Measurements from ENCODE around the gene FAM216B. TPM values are rescaled to one million over a fixed set of nuclear protein-coding genes. Genes with fewer than 3 reads are reported as not detected.
"Not testable (repeated sequence)": the region's sequence is repeated elsewhere in the genome, so short reads cannot be mapped to it uniquely, and the experiment has no call there.

The FAM216B gene
- total RNA-seq, 2 experiments from 2014 or later: not detected

DNA sequence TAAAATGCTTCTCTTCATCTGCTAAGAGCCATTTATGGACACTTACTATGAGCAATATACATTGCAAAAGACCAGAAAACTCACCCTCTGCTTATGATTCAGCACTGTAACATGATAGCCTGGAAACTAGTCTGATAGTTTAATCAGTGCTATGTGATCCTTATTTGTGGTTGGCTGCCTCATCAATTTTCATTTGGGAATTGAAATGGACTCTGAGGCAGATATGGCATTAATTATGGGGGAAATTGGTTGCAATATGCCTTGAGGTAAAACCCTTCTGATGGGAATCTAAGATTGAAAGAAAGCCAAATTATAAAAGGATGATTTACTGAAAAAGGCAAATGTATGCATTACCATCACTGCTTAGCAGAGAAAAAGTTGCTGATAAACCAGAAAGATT, 33.5 kb downstream of the FAM216B start:
- intact Hi-C loops (cut with micrococcal nuclease): no loop called here
- CTCF ChIA-PET: no interaction called here
- POLR2A ChIA-PET: no interaction called here

GRCh38 chr13:42815681-42816080, 34.3 kb downstream of the FAM216B start:
- POLR2A ChIA-PET: no interaction called here
- CTCF ChIA-PET: interaction anchor here (0.7 kb wide), 1 partner anchor 565 kb away, joined by 3 read pairs; no protein-coding TSS in a partner anchor
- no peak overlapping the region for H3K4me3 Mint-ChIP-seq
- intact Hi-C loops (cut with micrococcal nuclease): no loop called here
- H3K27me3 Mint-ChIP-seq: peaks cover 24% of the 10 kb centered on the region
- no peak overlapping the region for H3K27ac Mint-ChIP-seq
- no peaks in the 10 kb centered on the region for H3K4me1 Mint-ChIP-seq (ENCODE audit: low read depth)
- H3K9me3 Mint-ChIP-seq: peaks cover 3% of the 10 kb centered on the region
- no peaks in the 10 kb centered on the region for H3K36me3 Mint-ChIP-seq
- no peak for DNase-seq

More for the DNA sequence above, 33.5 kb downstream of the FAM216B start:
- no peak overlapping the region for H3K4me3 Mint-ChIP-seq
- no peaks in the 10 kb centered on the region for H3K36me3 Mint-ChIP-seq
- H3K9me3 Mint-ChIP-seq: peaks cover 3% of the 10 kb centered on the region
- H3K27ac Mint-ChIP-seq: no peak overlapping the region
- DNase-seq: no peak
- H3K4me1 Mint-ChIP-seq (ENCODE audit: low read depth): no peaks in the 10 kb centered on the region
- peaks cover 24% of the 10 kb centered on the region for H3K27me3 Mint-ChIP-seq

- Mint-ChIP-seq H3K27ac (no peak overlapping the region), H3K9me3 (peaks cover 3% of the 10 kb centered on the region), H3K36me3 (no peaks in the 10 kb centered on the region), H3K4me1 (ENCODE audit: low read depth) (no peaks in the 10 kb centered on the region), H3K4me3 (no peak overlapping the region), H3K27me3 (peaks cover 19% of the 10 kb centered on the region)
- POLR2A ChIA-PET: no interaction called here
- intact Hi-C loops (cut with micrococcal nuclease): no loop called here
- no peak for DNase-seq
- CTCF ChIA-PET: interaction anchor here (0.7 kb wide), 1 partner anchor 564 kb away, joined by 3 read pairs; no protein-coding TSS in a partner anchor
Observed at GRCh38 chr13:42816538-42816937, 35.2 kb downstream of the FAM216B start.

DNA sequence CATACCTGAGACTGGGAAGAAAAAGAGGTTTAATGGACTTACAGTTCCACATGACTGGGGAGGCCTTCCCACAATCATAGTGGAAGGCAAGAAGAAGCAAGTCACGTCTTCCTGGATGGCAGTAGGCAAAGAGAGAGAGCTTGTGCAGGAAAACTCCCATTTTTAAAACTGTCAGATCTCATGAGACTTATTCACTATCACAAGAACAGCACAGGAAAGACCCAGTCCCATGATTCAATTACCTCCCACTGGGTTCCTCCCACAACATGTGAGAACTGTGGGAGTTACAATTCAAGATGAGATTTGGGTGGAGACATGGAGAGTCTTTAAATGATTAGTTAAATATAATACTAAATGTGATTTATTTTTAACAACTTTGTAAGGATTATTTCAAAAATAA, 38.3 kb downstream of the FAM216B start:
- H3K4me3 Mint-ChIP-seq; DNase-seq; intact Hi-C loops (cut with micrococcal nuclease); POLR2A ChIA-PET; H3K4me1 Mint-ChIP-seq (ENCODE audit: low read depth); H3K9me3 Mint-ChIP-seq; CTCF ChIA-PET; H3K27ac Mint-ChIP-seq; H3K36me3 Mint-ChIP-seq: not testable (repeated sequence)
- H3K27me3 Mint-ChIP-seq: peaks cover 16% of the 10 kb centered on the region

DNA sequence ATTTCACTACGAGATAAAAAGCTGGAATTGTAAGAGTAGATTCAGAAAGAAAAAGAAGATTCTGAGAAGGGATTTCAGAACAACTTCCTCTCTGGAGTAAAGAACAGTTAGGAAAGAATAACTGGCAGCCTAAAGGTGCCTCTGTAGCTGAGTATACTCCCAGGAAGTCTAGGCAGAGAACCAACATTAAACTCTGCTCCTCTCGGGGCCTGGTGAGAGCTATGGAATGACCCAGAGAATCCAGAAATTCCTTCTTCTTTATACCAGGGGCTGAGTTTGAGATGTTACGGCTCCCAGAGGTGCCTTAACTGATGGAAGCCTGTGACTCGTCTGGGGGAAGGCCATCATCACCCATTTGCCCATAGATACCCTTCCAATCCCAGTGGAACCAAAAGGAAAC, 39.1 kb downstream of the FAM216B start:
- Mint-ChIP-seq H3K36me3 (no peaks in the 10 kb centered on the region), H3K27me3 (peaks cover 14% of the 10 kb centered on the region), H3K4me1 (ENCODE audit: low read depth) (no peaks in the 10 kb centered on the region), H3K9me3 (peaks cover 3% of the 10 kb centered on the region), H3K27ac (no peak overlapping the region), H3K4me3 (no peak overlapping the region)
- ChIA-PET CTCF (no interaction called here), POLR2A (no interaction called here)
- DNase-seq: no peak
- intact Hi-C loops (cut with micrococcal nuclease): no loop called here

DNA sequence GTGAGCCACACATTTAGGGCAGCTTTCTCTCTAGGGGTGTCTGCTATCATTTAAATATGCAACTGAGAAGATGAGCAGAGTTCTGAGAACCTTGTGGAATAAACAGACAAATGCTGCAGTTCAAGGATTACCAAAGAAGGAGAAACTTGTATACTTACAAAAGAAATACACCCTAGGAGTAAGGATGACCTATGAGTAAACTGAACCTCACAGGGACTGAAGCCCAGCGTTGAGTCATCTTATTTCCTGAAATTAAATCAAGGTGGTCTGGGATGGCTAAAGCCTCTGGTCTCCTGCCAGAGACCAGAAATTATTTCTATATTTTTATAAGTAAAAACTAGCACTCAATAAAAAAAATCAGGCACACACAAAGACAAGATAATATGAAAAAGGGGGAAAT, 40.1 kb downstream of the FAM216B start:
- ChIA-PET CTCF (no interaction called here), POLR2A (no interaction called here)
- intact Hi-C loops (cut with micrococcal nuclease): no loop called here
- H3K36me3 Mint-ChIP-seq: no peaks in the 10 kb centered on the region
- H3K9me3 Mint-ChIP-seq: peaks cover 3% of the 10 kb centered on the region
- no peak overlapping the region for H3K4me3 Mint-ChIP-seq
- peaks cover 11% of the 10 kb centered on the region for H3K27me3 Mint-ChIP-seq
- no peak overlapping the region for H3K27ac Mint-ChIP-seq
- DNase-seq: no peak
- no peaks in the 10 kb centered on the region for H3K4me1 Mint-ChIP-seq (ENCODE audit: low read depth)

- no peak for DNase-seq
- no peaks in the 10 kb centered on the region for H3K9me3 Mint-ChIP-seq
Observed at GRCh38 chr13:42832341-42833096, 51.1 kb downstream of the FAM216B start.

DNA sequence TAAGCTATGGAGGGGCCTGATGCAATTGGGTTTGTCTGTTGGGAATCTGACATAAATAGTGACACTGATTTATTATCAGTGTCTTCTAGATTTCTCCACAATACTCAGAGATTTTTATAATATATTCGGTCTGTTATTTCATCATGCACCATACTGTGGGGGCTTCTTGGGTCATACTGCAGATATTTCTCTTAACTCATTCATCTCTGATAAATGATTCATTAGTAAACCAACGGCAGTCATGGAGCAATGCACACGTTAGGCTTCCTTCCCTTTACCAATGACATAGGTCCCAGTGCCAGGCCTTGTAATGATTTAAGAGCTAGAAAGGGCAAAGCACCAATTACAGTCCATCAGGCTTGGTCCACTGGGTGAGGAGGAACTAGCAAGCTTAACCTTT, 53.6 kb downstream of the FAM216B start:
- intact Hi-C loops (cut with micrococcal nuclease): no loop called here
- DNase-seq: no peak
- no peak overlapping the region for H3K27ac Mint-ChIP-seq
- peaks cover 4% of the 10 kb centered on the region for H3K4me1 Mint-ChIP-seq (ENCODE audit: low read depth)
- peaks cover 1% of the 10 kb centered on the region for H3K27me3 Mint-ChIP-seq
- no peaks in the 10 kb centered on the region for H3K9me3 Mint-ChIP-seq
- H3K4me3 Mint-ChIP-seq: no peak overlapping the region
- H3K36me3 Mint-ChIP-seq: no peaks in the 10 kb centered on the region
- ChIA-PET CTCF (no interaction called here), POLR2A (no interaction called here)

More at GRCh38 chr13:42832341-42833096, 51.1 kb downstream of the FAM216B start:
- ChIA-PET CTCF (no interaction called here), POLR2A (no interaction called here)
- H3K36me3 Mint-ChIP-seq: no peaks in the 10 kb centered on the region
- peaks cover 4% of the 10 kb centered on the region for H3K4me1 Mint-ChIP-seq (ENCODE audit: low read depth)
- intact Hi-C loops (cut with micrococcal nuclease): no loop called here
- H3K27ac Mint-ChIP-seq: no peak overlapping the region
- no peak overlapping the region for H3K4me3 Mint-ChIP-seq
- H3K27me3 Mint-ChIP-seq: peaks cover 1% of the 10 kb centered on the region

DNA sequence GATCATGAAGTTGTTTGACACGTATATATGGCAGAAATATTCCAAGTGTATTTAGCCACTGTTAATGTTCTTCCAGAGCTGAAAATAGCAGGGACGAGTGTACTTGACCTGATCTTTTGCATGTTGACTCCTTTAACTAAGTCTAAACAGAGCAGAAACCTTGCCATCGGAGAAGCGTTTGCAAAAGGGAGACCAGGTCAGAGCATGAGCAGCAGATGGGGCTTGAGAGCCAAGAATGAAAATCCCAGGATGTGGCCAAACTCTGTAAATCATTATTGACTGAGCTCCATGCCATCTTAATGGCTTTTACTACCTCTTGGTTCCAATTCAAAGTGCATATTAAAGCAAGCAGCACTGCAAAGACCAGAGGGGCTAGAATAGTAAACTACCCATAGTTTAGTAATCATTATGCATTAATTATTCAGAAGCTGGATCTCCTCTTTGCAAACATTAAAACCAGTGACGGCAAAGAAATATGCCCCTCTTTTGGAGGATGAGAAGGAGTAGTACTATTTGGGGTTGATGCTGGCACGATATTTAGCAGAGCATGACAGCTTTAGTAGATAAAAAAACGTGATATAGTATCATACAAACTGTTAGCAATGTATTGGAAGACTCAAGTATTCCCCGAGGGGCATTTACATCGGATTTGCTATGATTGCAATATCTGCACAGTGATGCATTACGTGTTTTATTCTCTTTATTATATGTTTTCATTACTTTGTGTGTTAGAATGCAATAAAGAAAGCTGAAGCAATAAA, 55.7 kb downstream of the FAM216B start:
- POLR2A ChIA-PET: no interaction called here
- H3K27me3 Mint-ChIP-seq: peaks cover 1% of the 10 kb centered on the region
- CTCF ChIA-PET: no interaction called here
- no peaks in the 10 kb centered on the region for H3K9me3 Mint-ChIP-seq
- DNase-seq: no peak
- no peak overlapping the region for H3K4me3 Mint-ChIP-seq
- H3K36me3 Mint-ChIP-seq: no peaks in the 10 kb centered on the region
- peaks cover 3% of the 10 kb centered on the region for H3K4me1 Mint-ChIP-seq (ENCODE audit: low read depth)
- intact Hi-C loops (cut with micrococcal nuclease): no loop called here
- H3K27ac Mint-ChIP-seq: no peak overlapping the region

Other genes starting within 250 kb of the FAM216B start
- 1 to 10 TPM; 3.7 to 4.5 TPM for gene TNFSF11, start 207.4 kb upstream of the FAM216B start, total RNA-seq
- gene EPSTI1, start 210.7 kb downstream of the FAM216B start, total RNA-seq: 10 to 100 TPM; 21.1 to 21.9 TPM
- 10 to 100 TPM; 16.4 to 17.4 TPM for gene DNAJC15, start 242.0 kb downstream of the FAM216B start, total RNA-seq

Measured in activated CD4-positive, alpha-beta memory T cell treated with anti-CD3 and anti-CD28 coated beads for 36 hours (primary cell).